22Rv1 (cell line): ENCODE results near the gene CCR4.

Source experiments
- ZFX ChIP-seq: fragments of 450-650 bp; IDR thresholded peaks from 2 replicates; pipeline ENCODE4 v1.6.1; 2017; ENCODE audit warnings: antibody characterized with exemption, borderline replicate concordance
- TF ChIP-seq, protein P1 (sequence below): fragments of 450-650 bp; IDR thresholded peaks from 2 replicates; pipeline ENCODE4 v1.5.1; 2017; ENCODE audit warnings: mild to moderate bottlenecking

DNA sequence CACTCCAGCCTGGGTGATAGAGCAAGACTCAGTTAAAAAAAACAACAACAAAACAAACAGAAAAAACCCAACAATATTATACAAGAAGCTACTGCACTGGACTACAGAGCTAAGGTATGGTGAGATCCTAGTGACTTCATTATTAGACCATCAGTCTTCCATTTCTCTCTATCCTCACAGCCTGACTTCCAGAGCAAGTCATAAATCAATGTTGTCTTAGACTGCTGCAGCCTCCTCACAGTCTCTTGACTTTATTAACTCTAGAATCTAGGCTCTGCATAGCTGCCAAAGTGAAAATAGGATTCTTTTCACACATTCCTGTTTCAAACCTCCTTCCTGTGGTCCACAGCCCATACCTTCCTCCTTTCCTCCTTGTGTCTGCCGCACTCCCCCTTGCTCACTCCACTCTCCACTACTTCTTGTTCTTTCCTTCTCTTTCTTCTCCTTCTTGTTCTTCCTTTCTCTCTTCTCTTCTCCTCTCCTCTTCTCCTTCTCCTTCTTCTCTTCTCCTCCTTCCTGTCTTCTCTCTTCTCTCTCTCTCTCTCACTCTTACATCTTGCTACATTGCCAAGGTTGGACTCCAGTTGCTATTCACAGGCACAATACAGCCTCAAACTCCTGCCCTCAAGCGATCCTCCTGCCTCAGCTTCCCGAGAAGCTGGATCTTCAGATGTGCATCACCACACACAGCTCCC is 49.4 kb downstream of the CCR4 start:
- TF ChIP-seq, protein P1, sequence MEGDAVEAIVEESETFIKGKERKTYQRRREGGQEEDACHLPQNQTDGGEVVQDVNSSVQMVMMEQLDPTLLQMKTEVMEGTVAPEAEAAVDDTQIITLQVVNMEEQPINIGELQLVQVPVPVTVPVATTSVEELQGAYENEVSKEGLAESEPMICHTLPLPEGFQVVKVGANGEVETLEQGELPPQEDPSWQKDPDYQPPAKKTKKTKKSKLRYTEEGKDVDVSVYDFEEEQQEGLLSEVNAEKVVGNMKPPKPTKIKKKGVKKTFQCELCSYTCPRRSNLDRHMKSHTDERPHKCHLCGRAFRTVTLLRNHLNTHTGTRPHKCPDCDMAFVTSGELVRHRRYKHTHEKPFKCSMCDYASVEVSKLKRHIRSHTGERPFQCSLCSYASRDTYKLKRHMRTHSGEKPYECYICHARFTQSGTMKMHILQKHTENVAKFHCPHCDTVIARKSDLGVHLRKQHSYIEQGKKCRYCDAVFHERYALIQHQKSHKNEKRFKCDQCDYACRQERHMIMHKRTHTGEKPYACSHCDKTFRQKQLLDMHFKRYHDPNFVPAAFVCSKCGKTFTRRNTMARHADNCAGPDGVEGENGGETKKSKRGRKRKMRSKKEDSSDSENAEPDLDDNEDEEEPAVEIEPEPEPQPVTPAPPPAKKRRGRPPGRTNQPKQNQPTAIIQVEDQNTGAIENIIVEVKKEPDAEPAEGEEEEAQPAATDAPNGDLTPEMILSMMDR, result no peak
- TF ChIP-seq ZFX, result no peak
